ENCODE measurements around the gene SIRT3. TPM values are rescaled to one million over a fixed set of nuclear protein-coding genes. Genes with fewer than 3 reads are reported as not detected.
A peak's percentile ranks its signal among the peaks of the same experiment; 100 is the strongest.

The SIRT3 gene
- total RNA-seq, 3 donors from 2014 or later: 19.3 to 22.1 (median 22.0) TPM

GRCh38 chr11:267491-267994 lies 31.4 kb upstream of the SIRT3 start:
- H3K9me3 ChIP-seq: no peaks in the 10 kb centered on the region
- peak; percentile 71 for ATAC-seq
- intact Hi-C loops (cut with DNase I, micrococcal nuclease): no loop called here
- no peak for TF ChIP-seq CTCF (IDR thresholded peaks at IDR 0.05)
- no peaks in the 10 kb centered on the region for H3K36me3 ChIP-seq (ENCODE audit: low read depth)
- DNase-seq: peak; percentile 56 to 82 (median 65)
- no peaks in the 10 kb centered on the region for H3K4me1 ChIP-seq (ENCODE audit: low read depth)
- H3K4me3 ChIP-seq: no peak overlapping the region

- no peak for TF ChIP-seq CTCF (IDR thresholded peaks at IDR 0.05)
- no peaks in the 10 kb centered on the region for H3K36me3 ChIP-seq (ENCODE audit: low read depth)
- H3K9me3 ChIP-seq: no peaks in the 10 kb centered on the region
- H3K4me1 ChIP-seq (ENCODE audit: low read depth): no peaks in the 10 kb centered on the region
- intact Hi-C loops (cut with DNase I, micrococcal nuclease): no loop called here
- H3K4me3 ChIP-seq: no peak overlapping the region
- DNase-seq (no peak), ATAC-seq (peak; percentile 36)
These were observed 30.7 kb upstream of the SIRT3 start for GRCh38 chr11:266676-267439.

- intact Hi-C loops (cut with DNase I, micrococcal nuclease): no loop called here
- no peak for ATAC-seq
- DNase-seq: no peak
- H3K9me3 ChIP-seq: no peaks in the 10 kb centered on the region
- no peak overlapping the region for H3K4me3 ChIP-seq
- H3K4me1 ChIP-seq (ENCODE audit: low read depth): no peaks in the 10 kb centered on the region
- no peak for TF ChIP-seq CTCF (IDR thresholded peaks at IDR 0.05)
- no peaks in the 10 kb centered on the region for H3K36me3 ChIP-seq (ENCODE audit: low read depth)
These were observed 25.5 kb upstream of the SIRT3 start for GRCh38 chr11:261624-262023.

GRCh38 chr11:259413-259812 lies 23.3 kb upstream of the SIRT3 start:
- Histone ChIP-seq H3K4me1 (ENCODE audit: low read depth) (no peaks in the 10 kb centered on the region), H3K4me3 (no peak overlapping the region), H3K9me3 (no peaks in the 10 kb centered on the region), H3K36me3 (ENCODE audit: low read depth) (no peaks in the 10 kb centered on the region)
- ATAC-seq (no peak), DNase-seq (no peak)
- TF ChIP-seq CTCF (IDR thresholded peaks at IDR 0.05): no peak
- intact Hi-C loops (cut with DNase I, micrococcal nuclease): no loop called here

GRCh38 chr11:257766-258493 lies 21.8 kb upstream of the SIRT3 start:
- Histone ChIP-seq H3K9me3 (no peaks in the 10 kb centered on the region), H3K4me1 (ENCODE audit: low read depth) (no peaks in the 10 kb centered on the region), H3K4me3 (no peak overlapping the region), H3K36me3 (ENCODE audit: low read depth) (no peaks in the 10 kb centered on the region)
- TF ChIP-seq CTCF (IDR thresholded peaks at IDR 0.05): no peak
- no peak for DNase-seq
- intact Hi-C loops (cut with DNase I, micrococcal nuclease): no loop called here
- ATAC-seq: no peak

All from mucosa of descending colon (tissue), 3 donors.